ENCODE measurements around the gene ATPAF1. TPM values are rescaled to one million over a fixed set of nuclear protein-coding genes. Genes with fewer than 3 reads are reported as not detected.

ATPAF1 gene
- total RNA-seq, 2 donors from 2014 or later = 56.1 to 84.2 TPM

- Histone ChIP-seq H3K27me3 (ENCODE audit: control insufficient read depth, insufficient read depth, low read length, poor library complexity, severe bottlenecking) (no peaks in the 10 kb centered on the region), H3K9me3 (ENCODE audit: control insufficient read depth, low read length) (no peaks in the 10 kb centered on the region), H3K4me1 (ENCODE audit: control insufficient read depth, insufficient read depth, low read length) (peaks cover 4% of the 10 kb centered on the region), H3K36me3 (ENCODE audit: control insufficient read depth, insufficient read depth, low read length) (peaks cover 88% of the 10 kb centered on the region), H3K9ac (ENCODE audit: extremely low read depth, low read length, poor library complexity, severe bottlenecking) (no peak overlapping the region), H3K27ac (ENCODE audit: low read depth, low read length) (no peak overlapping the region), H3K4me3 (ENCODE audit: low read length) (no peak overlapping the region)
- WGBS, 2 experiments (ENCODE audit: insufficient coverage in 1 of 2, insufficient read length in 1 of 2) = 94% methylated on average over 1 of the region's 1 CpG; no CpG with 5 or more reads in 1 of the 2 experiments
- peaks cover 64% of the 10 kb centered on the region for H3K36me3 Mint-ChIP-seq (ENCODE audit: low read depth)
- H3K27ac Mint-ChIP-seq = peak overlapping the region; percentile 41
- no peak for TF ChIP-seq CTCF (conservative IDR thresholded peaks at IDR 0.05)
- no peaks in the 10 kb centered on the region for H3K27me3 Mint-ChIP-seq (ENCODE audit: insufficient read depth)
- no peak for DNase-seq
- H3K4me1 Mint-ChIP-seq = peaks cover 20% of the 10 kb centered on the region
- H3K4me3 Mint-ChIP-seq = no peak overlapping the region
- H3K9me3 Mint-ChIP-seq = no peaks in the 10 kb centered on the region
Measured at GRCh38 chr1:46677339-46677738, 9.2 kb upstream of the ATPAF1 start.

GRCh38 chr1:46676531-46676930 lies 8.4 kb upstream of the ATPAF1 start:
- peaks cover 80% of the 10 kb centered on the region for H3K36me3 ChIP-seq (ENCODE audit: control insufficient read depth, insufficient read depth, low read length)
- Mint-ChIP-seq H3K4me3 (no peak overlapping the region), H3K36me3 (ENCODE audit: low read depth) (peaks cover 56% of the 10 kb centered on the region), H3K27ac (no peak overlapping the region), H3K4me1 (peaks cover 13% of the 10 kb centered on the region), H3K9me3 (no peaks in the 10 kb centered on the region), H3K27me3 (ENCODE audit: insufficient read depth) (no peaks in the 10 kb centered on the region)
- 100% methylated on average over 1 of the region's 1 CpG for WGBS, 2 experiments (ENCODE audit: insufficient coverage in 1 of 2, insufficient read length in 1 of 2)
- no peaks in the 10 kb centered on the region for H3K9me3 ChIP-seq (ENCODE audit: control insufficient read depth, low read length)
- no peak overlapping the region for H3K9ac ChIP-seq (ENCODE audit: extremely low read depth, low read length, poor library complexity, severe bottlenecking)
- H3K27ac ChIP-seq (ENCODE audit: low read depth, low read length) = no peak overlapping the region
- no peaks in the 10 kb centered on the region for H3K27me3 ChIP-seq (ENCODE audit: control insufficient read depth, insufficient read depth, low read length, poor library complexity, severe bottlenecking)
- H3K4me3 ChIP-seq (ENCODE audit: low read length) = no peak overlapping the region
- TF ChIP-seq CTCF (conservative IDR thresholded peaks at IDR 0.05) = no peak
- DNase-seq = no peak
- peaks cover 4% of the 10 kb centered on the region for H3K4me1 ChIP-seq (ENCODE audit: control insufficient read depth, insufficient read depth, low read length)

GRCh38 chr1:46675549-46676314 lies 7.6 kb upstream of the ATPAF1 start:
- no peak for DNase-seq
- Mint-ChIP-seq H3K27me3 (ENCODE audit: insufficient read depth) (no peaks in the 10 kb centered on the region), H3K36me3 (ENCODE audit: low read depth) (peaks cover 50% of the 10 kb centered on the region), H3K4me1 (peaks cover 13% of the 10 kb centered on the region), H3K4me3 (no peak overlapping the region), H3K9me3 (no peaks in the 10 kb centered on the region), H3K27ac (peak overlapping the region; percentile 81)
- TF ChIP-seq CTCF (conservative IDR thresholded peaks at IDR 0.05) = no peak
- 67 to 100% methylated on average over 1 of the region's 1 CpG for WGBS, 2 experiments (ENCODE audit: insufficient coverage in 1 of 2, insufficient read length in 1 of 2)
- Histone ChIP-seq H3K27me3 (ENCODE audit: control insufficient read depth, insufficient read depth, low read length, poor library complexity, severe bottlenecking) (no peaks in the 10 kb centered on the region), H3K9me3 (ENCODE audit: control insufficient read depth, low read length) (no peaks in the 10 kb centered on the region), H3K27ac (ENCODE audit: low read depth, low read length) (no peak overlapping the region), H3K4me3 (ENCODE audit: low read length) (no peak overlapping the region), H3K36me3 (ENCODE audit: control insufficient read depth, insufficient read depth, low read length) (peaks cover 73% of the 10 kb centered on the region), H3K9ac (ENCODE audit: extremely low read depth, low read length, poor library complexity, severe bottlenecking) (no peak overlapping the region), H3K4me1 (ENCODE audit: control insufficient read depth, insufficient read depth, low read length) (peaks cover 4% of the 10 kb centered on the region)
